HEK293 (cell line): Measurements from ENCODE around the gene MDFIC.

Experiments
- CTCF ChIA-PET: fragments of 350-600 bp; formaldehyde crosslinking; extraction: SDS; loops from one replicate; lab custom pipeline; 2021; ENCODE audit warnings: antibody characterized with exemption; lab: Yijun Ruan, JAX
- POLR2A ChIA-PET: fragments of 300-600 bp; formaldehyde crosslinking; extraction: SDS; loops from one replicate; lab custom pipeline; 2020; ENCODE audit warnings: antibody characterized with exemption, inconsistent platforms; lab: Yijun Ruan, JAX
- H3K27ac ChIP-seq: fragments of 200-500 bp; sonication (Bioruptor generic); 2 replicates; pipeline ENCODE4 v1.5.1; 2014; ENCODE audit warnings: low read depth, low read length, control low read depth, inconsistent platforms; ENCODE audit errors: extremely low read depth
- H3K36me3 ChIP-seq, 2 experiments: fragments of 200-500 bp in 1 of 2; sonication (Bioruptor generic) in 1 of 2; 1 replicate in 1 of 2; 2 replicates in 1 of 2; pipeline ENCODE4 v1.5.1; 2014 to 2017; ENCODE audit warnings: inconsistent platforms in 2 of 2, low read length in 2 of 2; ENCODE audit not compliant: control insufficient read depth in 2 of 2, insufficient read depth in 1 of 2
- H3K4me1 ChIP-seq: fragments of 200-500 bp; sonication (Bioruptor generic); 2 replicates; pipeline ENCODE4 v1.5.1; 2014; ENCODE audit warnings: mild to moderate bottlenecking, low read length, inconsistent platforms; ENCODE audit not compliant: control insufficient read depth, insufficient read depth
- H3K4me3 ChIP-seq: 2 replicates; pipeline ENCODE4 v1.5.1; 2011; ENCODE audit warnings: low read depth, mild to moderate bottlenecking, control low read depth, low read length, moderate library complexity
- H3K9me3 ChIP-seq: fragments of 200-500 bp; sonication (Bioruptor generic); 2 replicates; pipeline ENCODE4 v1.5.1; 2014; ENCODE audit warnings: low read depth, low read length, inconsistent platforms; ENCODE audit not compliant: control insufficient read depth, insufficient read depth
- KLF16 ChIP-seq: fragments of 450-650 bp; formaldehyde crosslinking; IDR thresholded peaks from 2 replicates; pipeline ENCODE4 v1.5.1; 2017; ENCODE audit warnings: missing biosample characterization, missing genetic modification characterization
- KLF9 ChIP-seq: fragments of 450-650 bp; formaldehyde crosslinking; IDR thresholded peaks from 2 replicates; pipeline ENCODE4 v1.5.1; 2016; ENCODE audit warnings: missing biosample characterization, missing genetic modification characterization, low read depth
- OSR2 ChIP-seq: fragments of 450-650 bp; formaldehyde crosslinking; IDR thresholded peaks from 2 replicates; pipeline ENCODE4 v1.5.1; 2016; ENCODE audit warnings: missing biosample characterization, missing genetic modification characterization
- OVOL3 ChIP-seq: fragments of 450-650 bp; formaldehyde crosslinking; IDR thresholded peaks from 2 replicates; pipeline ENCODE4 v1.5.1; 2016; ENCODE audit warnings: missing biosample characterization, missing genetic modification characterization
- SP2 ChIP-seq: fragments of 450-650 bp; formaldehyde crosslinking; IDR thresholded peaks from 2 replicates; pipeline ENCODE4 v1.5.1; 2016; ENCODE audit warnings: missing biosample characterization, missing genetic modification characterization
- ZFP3 ChIP-seq: fragments of 450-650 bp; formaldehyde crosslinking; IDR thresholded peaks from 2 replicates; pipeline ENCODE4 v1.5.1; 2016; ENCODE audit warnings: low read depth, missing biosample characterization, missing genetic modification characterization
- ZNF184 ChIP-seq: fragments of 450-650 bp; IDR thresholded peaks from 2 replicates; pipeline ENCODE4 v1.5.1; 2018; ENCODE audit warnings: missing biosample characterization, mild to moderate bottlenecking, missing genetic modification characterization
- ZNF221 ChIP-seq: fragments of 450-650 bp; formaldehyde crosslinking; IDR thresholded peaks from 2 replicates; pipeline ENCODE4 v1.5.1; 2017; ENCODE audit warnings: missing biosample characterization, missing genetic modification characterization, borderline replicate concordance
- ZNF354C ChIP-seq: fragments of 450-650 bp; formaldehyde crosslinking; IDR thresholded peaks from 2 replicates; pipeline ENCODE4 v1.5.1; 2016; ENCODE audit warnings: missing biosample characterization, missing genetic modification characterization, low read depth, borderline replicate concordance
- ZNF548 ChIP-seq: fragments of 450-650 bp; formaldehyde crosslinking; IDR thresholded peaks from 2 replicates; pipeline ENCODE4 v1.5.1; 2016; ENCODE audit warnings: missing biosample characterization, missing genetic modification characterization
- ZNF660 ChIP-seq: fragments of 450-650 bp; IDR thresholded peaks from 2 replicates; pipeline ENCODE4 v1.5.1; 2018; ENCODE audit warnings: missing biosample characterization, mild to moderate bottlenecking, missing genetic modification characterization
- ZNF670 ChIP-seq: fragments of 450-650 bp; formaldehyde crosslinking; IDR thresholded peaks from 2 replicates; pipeline ENCODE4 v1.5.1; 2016; ENCODE audit warnings: missing biosample characterization, missing genetic modification characterization, low read depth
- ZNF776 ChIP-seq: fragments of 450-650 bp; formaldehyde crosslinking; IDR thresholded peaks from 2 replicates; pipeline ENCODE4 v1.5.0; 2017; ENCODE audit warnings: missing biosample characterization, missing genetic modification characterization, borderline replicate concordance
- TF ChIP-seq, protein P1 (sequence below): fragments of 450-650 bp; formaldehyde crosslinking; IDR thresholded peaks from 2 replicates; pipeline ENCODE4 v1.5.1; 2016; ENCODE audit warnings: missing biosample characterization, missing genetic modification characterization, borderline replicate concordance
- TF ChIP-seq, protein P2 (sequence below): fragments of 450-650 bp; formaldehyde crosslinking; IDR thresholded peaks from 2 replicates; pipeline ENCODE4 v1.5.1; 2016; ENCODE audit warnings: missing biosample characterization, missing genetic modification characterization
- TF ChIP-seq, protein P3 (sequence below): fragments of 450-650 bp; formaldehyde crosslinking; IDR thresholded peaks from 2 replicates; pipeline ENCODE4 v1.5.1; 2016; ENCODE audit warnings: missing biosample characterization, missing genetic modification characterization
- TF ChIP-seq, protein P4 (sequence below): fragments of 450-650 bp; formaldehyde crosslinking; IDR thresholded peaks from 2 replicates; pipeline ENCODE4 v1.5.1; 2016; ENCODE audit warnings: missing biosample characterization, missing genetic modification characterization

The MDFIC gene

DNA sequence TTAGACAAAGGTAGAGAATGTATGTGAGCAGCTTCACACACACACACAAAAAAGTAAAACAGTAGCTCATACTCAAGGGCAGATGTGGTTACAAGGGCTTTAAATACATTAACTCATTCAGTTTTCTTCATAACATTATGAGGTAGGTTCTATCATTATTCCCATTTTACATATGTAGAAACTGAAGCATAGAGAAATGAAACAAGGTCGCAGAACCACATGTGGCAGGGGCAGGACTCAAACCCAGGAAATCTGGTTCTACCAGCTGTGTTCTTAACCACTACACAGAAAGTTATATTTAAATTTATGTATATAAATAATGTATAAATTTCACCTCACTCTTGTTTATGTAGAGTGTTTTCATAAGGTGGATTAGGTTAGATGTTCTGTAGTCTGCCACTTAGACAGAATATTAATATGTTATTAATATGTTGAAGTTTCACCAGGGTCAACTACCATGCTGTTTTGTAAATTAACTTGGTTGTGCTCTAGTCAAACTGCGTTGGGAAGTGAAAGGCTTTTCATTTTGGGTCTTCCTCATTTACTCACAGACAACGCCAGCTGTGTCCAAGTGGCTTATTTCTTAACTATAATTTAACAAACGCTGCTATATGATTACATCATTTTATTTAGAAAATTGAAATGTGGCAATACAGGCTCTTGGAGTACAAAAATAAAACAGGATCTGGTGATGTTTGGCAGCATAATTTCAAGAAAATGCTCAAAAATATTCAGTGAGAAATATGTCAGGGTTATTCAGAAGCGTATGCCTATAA, 138.4 kb downstream of the MDFIC start:
- no peaks in the 10 kb centered on the region for H3K4me1 ChIP-seq
- POLR2A ChIA-PET: no interaction called here
- no peak overlapping the region for H3K4me3 ChIP-seq
- no peak overlapping the region for H3K27ac ChIP-seq
- CTCF ChIA-PET: no interaction called here
- H3K9me3 ChIP-seq: no peaks in the 10 kb centered on the region
- H3K36me3 ChIP-seq: no peaks in the 10 kb centered on the region
- TF ChIP-seq, protein P1, sequence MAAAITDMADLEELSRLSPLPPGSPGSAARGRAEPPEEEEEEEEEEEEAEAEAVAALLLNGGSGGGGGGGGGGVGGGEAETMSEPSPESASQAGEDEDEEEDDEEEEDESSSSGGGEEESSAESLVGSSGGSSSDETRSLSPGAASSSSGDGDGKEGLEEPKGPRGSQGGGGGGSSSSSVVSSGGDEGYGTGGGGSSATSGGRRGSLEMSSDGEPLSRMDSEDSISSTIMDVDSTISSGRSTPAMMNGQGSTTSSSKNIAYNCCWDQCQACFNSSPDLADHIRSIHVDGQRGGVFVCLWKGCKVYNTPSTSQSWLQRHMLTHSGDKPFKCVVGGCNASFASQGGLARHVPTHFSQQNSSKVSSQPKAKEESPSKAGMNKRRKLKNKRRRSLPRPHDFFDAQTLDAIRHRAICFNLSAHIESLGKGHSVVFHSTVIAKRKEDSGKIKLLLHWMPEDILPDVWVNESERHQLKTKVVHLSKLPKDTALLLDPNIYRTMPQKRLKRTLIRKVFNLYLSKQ: no peak
- TF ChIP-seq, protein P2, sequence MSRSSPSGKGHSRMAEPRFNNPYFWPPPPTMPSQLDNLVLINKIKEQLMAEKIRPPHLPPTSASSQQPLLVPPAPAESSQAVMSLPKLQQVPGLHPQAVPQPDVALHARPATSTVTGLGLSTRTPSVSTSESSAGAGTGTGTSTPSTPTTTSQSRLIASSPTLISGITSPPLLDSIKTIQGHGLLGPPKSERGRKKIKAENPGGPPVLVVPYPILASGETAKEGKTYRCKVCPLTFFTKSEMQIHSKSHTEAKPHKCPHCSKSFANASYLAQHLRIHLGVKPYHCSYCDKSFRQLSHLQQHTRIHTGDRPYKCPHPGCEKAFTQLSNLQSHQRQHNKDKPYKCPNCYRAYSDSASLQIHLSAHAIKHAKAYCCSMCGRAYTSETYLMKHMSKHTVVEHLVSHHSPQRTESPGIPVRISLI: no peak
- TF ChIP-seq, protein P3, sequence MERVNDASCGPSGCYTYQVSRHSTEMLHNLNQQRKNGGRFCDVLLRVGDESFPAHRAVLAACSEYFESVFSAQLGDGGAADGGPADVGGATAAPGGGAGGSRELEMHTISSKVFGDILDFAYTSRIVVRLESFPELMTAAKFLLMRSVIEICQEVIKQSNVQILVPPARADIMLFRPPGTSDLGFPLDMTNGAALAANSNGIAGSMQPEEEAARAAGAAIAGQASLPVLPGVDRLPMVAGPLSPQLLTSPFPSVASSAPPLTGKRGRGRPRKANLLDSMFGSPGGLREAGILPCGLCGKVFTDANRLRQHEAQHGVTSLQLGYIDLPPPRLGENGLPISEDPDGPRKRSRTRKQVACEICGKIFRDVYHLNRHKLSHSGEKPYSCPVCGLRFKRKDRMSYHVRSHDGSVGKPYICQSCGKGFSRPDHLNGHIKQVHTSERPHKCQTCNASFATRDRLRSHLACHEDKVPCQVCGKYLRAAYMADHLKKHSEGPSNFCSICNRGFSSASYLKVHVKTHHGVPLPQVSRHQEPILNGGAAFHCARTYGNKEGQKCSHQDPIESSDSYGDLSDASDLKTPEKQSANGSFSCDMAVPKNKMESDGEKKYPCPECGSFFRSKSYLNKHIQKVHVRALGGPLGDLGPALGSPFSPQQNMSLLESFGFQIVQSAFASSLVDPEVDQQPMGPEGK (tag by site-specific recombination): no peak
- TF ChIP-seq ZNF221 (tag by site-specific recombination) (no peak), OSR2 (tag by site-specific recombination) (no peak), ZFP3 (tag by site-specific recombination) (no peak), KLF9 (tag by site-specific recombination) (no peak)

DNA sequence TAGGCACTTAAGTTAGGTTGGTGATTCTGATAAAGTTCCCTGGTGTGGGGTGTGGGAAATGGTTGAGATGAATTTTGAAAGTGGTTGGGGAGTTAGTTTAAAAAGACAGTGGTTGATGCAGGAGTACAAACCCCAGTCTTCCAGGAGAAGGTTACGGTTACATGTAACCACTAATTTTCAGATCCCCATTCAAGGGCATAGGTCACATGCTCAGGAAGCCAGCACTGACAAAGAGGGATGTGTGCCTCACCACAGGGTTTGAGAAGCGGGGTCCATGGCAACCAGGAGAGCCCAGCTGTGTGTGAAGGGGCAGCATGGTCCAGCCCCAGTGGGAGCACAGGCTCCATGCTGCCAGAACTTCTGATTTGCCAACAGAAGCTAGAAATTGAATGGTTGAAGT, 144.2 kb downstream of the MDFIC start:
- no peaks in the 10 kb centered on the region for H3K4me1 ChIP-seq
- ChIA-PET CTCF (no interaction called here), POLR2A (no interaction called here)
- H3K9me3 ChIP-seq: no peaks in the 10 kb centered on the region
- no peak overlapping the region for H3K27ac ChIP-seq
- TF ChIP-seq ZNF670 (tag by site-specific recombination) (no peak), ZNF184 (tag by site-specific recombination) (no peak), ZNF660 (no peak), ZNF776 (no peak), ZNF354C (no peak), SP2 (no peak), ZNF548 (tag by site-specific recombination) (no peak), OVOL3 (tag by site-specific recombination) (no peak), KLF16 (tag by site-specific recombination) (no peak)
- TF ChIP-seq, protein P4, sequence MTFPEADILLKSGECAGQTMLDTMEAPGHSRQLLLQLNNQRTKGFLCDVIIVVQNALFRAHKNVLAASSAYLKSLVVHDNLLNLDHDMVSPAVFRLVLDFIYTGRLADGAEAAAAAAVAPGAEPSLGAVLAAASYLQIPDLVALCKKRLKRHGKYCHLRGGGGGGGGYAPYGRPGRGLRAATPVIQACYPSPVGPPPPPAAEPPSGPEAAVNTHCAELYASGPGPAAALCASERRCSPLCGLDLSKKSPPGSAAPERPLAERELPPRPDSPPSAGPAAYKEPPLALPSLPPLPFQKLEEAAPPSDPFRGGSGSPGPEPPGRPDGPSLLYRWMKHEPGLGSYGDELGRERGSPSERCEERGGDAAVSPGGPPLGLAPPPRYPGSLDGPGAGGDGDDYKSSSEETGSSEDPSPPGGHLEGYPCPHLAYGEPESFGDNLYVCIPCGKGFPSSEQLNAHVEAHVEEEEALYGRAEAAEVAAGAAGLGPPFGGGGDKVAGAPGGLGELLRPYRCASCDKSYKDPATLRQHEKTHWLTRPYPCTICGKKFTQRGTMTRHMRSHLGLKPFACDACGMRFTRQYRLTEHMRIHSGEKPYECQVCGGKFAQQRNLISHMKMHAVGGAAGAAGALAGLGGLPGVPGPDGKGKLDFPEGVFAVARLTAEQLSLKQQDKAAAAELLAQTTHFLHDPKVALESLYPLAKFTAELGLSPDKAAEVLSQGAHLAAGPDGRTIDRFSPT (tag by site-specific recombination): no peak
- no peaks in the 10 kb centered on the region for H3K36me3 ChIP-seq
- no peak overlapping the region for H3K4me3 ChIP-seq
